ENCODE data around the gene XIRP2. TPM values are rescaled to one million over a fixed set of nuclear protein-coding genes. Genes with fewer than 3 reads are reported as not detected.

The XIRP2 gene
- total and polyA plus RNA-seq, 10 of the 15 experiments (the other 5 are each of a cell fraction or from before 2014, with no cell fraction given): 0.03 TPM; not detected in 9

GRCh38 chr2:166867874-166868514, 20.3 kb upstream of the XIRP2 start (continued):
- TF ChIP-seq, protein P1, sequence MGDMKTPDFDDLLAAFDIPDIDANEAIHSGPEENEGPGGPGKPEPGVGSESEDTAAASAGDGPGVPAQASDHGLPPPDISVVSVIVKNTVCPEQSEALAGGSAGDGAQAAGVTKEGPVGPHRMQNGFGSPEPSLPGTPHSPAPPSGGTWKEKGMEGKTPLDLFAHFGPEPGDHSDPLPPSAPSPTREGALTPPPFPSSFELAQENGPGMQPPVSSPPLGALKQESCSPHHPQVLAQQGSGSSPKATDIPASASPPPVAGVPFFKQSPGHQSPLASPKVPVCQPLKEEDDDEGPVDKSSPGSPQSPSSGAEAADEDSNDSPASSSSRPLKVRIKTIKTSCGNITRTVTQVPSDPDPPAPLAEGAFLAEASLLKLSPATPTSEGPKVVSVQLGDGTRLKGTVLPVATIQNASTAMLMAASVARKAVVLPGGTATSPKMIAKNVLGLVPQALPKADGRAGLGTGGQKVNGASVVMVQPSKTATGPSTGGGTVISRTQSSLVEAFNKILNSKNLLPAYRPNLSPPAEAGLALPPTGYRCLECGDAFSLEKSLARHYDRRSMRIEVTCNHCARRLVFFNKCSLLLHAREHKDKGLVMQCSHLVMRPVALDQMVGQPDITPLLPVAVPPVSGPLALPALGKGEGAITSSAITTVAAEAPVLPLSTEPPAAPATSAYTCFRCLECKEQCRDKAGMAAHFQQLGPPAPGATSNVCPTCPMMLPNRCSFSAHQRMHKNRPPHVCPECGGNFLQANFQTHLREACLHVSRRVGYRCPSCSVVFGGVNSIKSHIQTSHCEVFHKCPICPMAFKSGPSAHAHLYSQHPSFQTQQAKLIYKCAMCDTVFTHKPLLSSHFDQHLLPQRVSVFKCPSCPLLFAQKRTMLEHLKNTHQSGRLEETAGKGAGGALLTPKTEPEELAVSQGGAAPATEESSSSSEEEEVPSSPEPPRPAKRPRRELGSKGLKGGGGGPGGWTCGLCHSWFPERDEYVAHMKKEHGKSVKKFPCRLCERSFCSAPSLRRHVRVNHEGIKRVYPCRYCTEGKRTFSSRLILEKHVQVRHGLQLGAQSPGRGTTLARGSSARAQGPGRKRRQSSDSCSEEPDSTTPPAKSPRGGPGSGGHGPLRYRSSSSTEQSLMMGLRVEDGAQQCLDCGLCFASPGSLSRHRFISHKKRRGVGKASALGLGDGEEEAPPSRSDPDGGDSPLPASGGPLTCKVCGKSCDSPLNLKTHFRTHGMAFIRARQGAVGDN (IDR thresholded peaks at IDR 0.05): no peak
- no peak for TF ChIP-seq POU2F2 (IDR thresholded peaks at IDR 0.05; ENCODE audit: borderline replicate concordance, low read depth, low read length)

- H3K27me3 ChIP-seq (replicated peaks in 1 of 2; ENCODE audit: control insufficient read depth in 2 of 2, insufficient read depth in 2 of 2, low read length in 1 of 2): no peaks in the 10 kb centered on the region
- no peaks in the 10 kb centered on the region for H3K9me3 ChIP-seq (replicated peaks; ENCODE audit: control insufficient read depth, insufficient read depth, low read length)
- H4K20me1 ChIP-seq (ENCODE audit: control insufficient read depth, insufficient read depth): no peaks in the 10 kb centered on the region
- in situ Hi-C loops (cut with MboI): no loop called here
- ATAC-seq (no peak), DNase-seq (ENCODE audit: low read depth, low spot score) (no peak), FAIRE-seq (no peak)
- H2AFZ ChIP-seq (ENCODE audit: control insufficient read depth, low read depth, low read length): no peak overlapping the region
- no peak overlapping the region for H3K4me2 ChIP-seq (ENCODE audit: control insufficient read depth, insufficient read depth)
- no peaks in the 10 kb centered on the region for H3K4me1 ChIP-seq (ENCODE audit: control insufficient read depth, insufficient read depth, low read length)
- H3K27ac ChIP-seq (ENCODE audit: control insufficient read depth, insufficient read depth): no peak overlapping the region
- intact Hi-C loops (cut with micrococcal nuclease; ENCODE audit: unreplicated experiment): no loop called here
- RAD21 ChIA-PET (ENCODE audit: unreplicated experiment): no interaction called here
- no peak overlapping the region for H3K9ac ChIP-seq (ENCODE audit: control insufficient read depth, insufficient read depth, low read length)
- BruUV-seq (replicated peaks): no TSS peak
- H3K36me3 ChIP-seq (ENCODE audit: control insufficient read depth in 2 of 2, insufficient read depth in 2 of 2, low read length in 1 of 2): no peaks in the 10 kb centered on the region
- POLR2A ChIA-PET: no interaction called here
- WGBS (ENCODE audit: insufficient coverage, insufficient replicate concordance, low lambda C conversion rate, missing lambda C conversion rate): 33% methylated on average over 1 of the region's 1 CpG
- TF ChIP-seq, protein P2, sequence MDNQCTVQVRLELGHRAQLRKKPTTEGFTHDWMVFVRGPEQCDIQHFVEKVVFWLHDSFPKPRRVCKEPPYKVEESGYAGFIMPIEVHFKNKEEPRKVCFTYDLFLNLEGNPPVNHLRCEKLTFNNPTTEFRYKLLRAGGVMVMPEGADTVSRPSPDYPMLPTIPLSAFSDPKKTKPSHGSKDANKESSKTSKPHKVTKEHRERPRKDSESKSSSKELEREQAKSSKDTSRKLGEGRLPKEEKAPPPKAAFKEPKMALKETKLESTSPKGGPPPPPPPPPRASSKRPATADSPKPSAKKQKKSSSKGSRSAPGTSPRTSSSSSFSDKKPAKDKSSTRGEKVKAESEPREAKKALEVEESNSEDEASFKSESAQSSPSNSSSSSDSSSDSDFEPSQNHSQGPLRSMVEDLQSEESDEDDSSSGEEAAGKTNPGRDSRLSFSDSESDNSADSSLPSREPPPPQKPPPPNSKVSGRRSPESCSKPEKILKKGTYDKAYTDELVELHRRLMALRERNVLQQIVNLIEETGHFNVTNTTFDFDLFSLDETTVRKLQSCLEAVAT (IDR thresholded peaks at IDR 0.05): no peak
- TF ChIP-seq RBBP5 (conservative IDR thresholded peaks at IDR 0.05) (no peak), SPI1 (IDR thresholded peaks at IDR 0.05; ENCODE audit: borderline replicate concordance, insufficient read depth, low read depth, low read length) (no peak), ZZZ3 (IDR thresholded peaks at IDR 0.05; ENCODE audit: control insufficient read depth, insufficient read length, low read depth) (no peak), BCLAF1 (IDR thresholded peaks at IDR 0.05) (no peak), KAT2A (conservative IDR thresholded peaks at IDR 0.05; ENCODE audit: control insufficient read depth, low read depth, low read length) (no peak), PML (IDR thresholded peaks at IDR 0.05; ENCODE audit: low read length) (no peak)
- CTCF ChIA-PET: no interaction called here
- no peaks in the 10 kb centered on the region for H3K79me2 ChIP-seq (ENCODE audit: control insufficient read depth, insufficient read depth, low read length)
- no peak overlapping the region for H3K4me3 ChIP-seq
- SMC1A ChIA-PET (ENCODE audit: uncharacterized antibody, unreplicated experiment): no interaction called here
These were observed 17.9 kb upstream of the XIRP2 start for GRCh38 chr2:166870346-166870745.
